T-helper 22 cell (primary cell): ENCODE results near the gene ATP23.

Experiments used
- DNase-seq: peaks from one replicate; pipeline ENCODE4 v3.0.0-alpha.2; 2020; ENCODE audit warnings: low read depth

The ATP23 gene

GRCh38 chr12:57909056-57909455 lies 32.3 kb upstream of the ATP23 start:
- DNase-seq: no peak

GRCh38 chr12:57909611-57910010 lies 31.8 kb upstream of the ATP23 start:
- no peak for DNase-seq

- DNase-seq: no peak
These were observed 23.2 kb upstream of the ATP23 start for GRCh38 chr12:57918147-57918546.

GRCh38 chr12:57927086-57927485 lies 14.3 kb upstream of the ATP23 start:
- DNase-seq: no peak

- DNase-seq: no peak
These were observed 12.1 kb upstream of the ATP23 start for GRCh38 chr12:57929092-57929830.

- DNase-seq: no peak
These were observed 6.5 kb upstream of the ATP23 start for GRCh38 chr12:57934819-57935218.

- no peak for DNase-seq
These were observed 6.0 kb upstream of the ATP23 start for GRCh38 chr12:57935331-57935730.

- peak; percentile 92 for DNase-seq
These were observed 5.4 kb upstream of the ATP23 start for GRCh38 chr12:57935839-57936512.

- DNase-seq: no peak
These were observed 4.9 kb upstream of the ATP23 start for GRCh38 chr12:57936513-57936883.

GRCh38 chr12:57939291-57939690 lies 2.1 kb upstream of the ATP23 start:
- no peak for DNase-seq

- no peak for DNase-seq
These were observed 1.1 kb upstream of the ATP23 start for GRCh38 chr12:57940052-57940914.

- DNase-seq: no peak
These were observed 527 bp upstream of the ATP23 start for GRCh38 chr12:57940915-57941164.

GRCh38 chr12:57943438-57944080 lies 2.2 kb downstream of the ATP23 start:
- no peak for DNase-seq

GRCh38 chr12:57944313-57945023 lies 3.1 kb downstream of the ATP23 start:
- DNase-seq: no peak

GRCh38 chr12:57952766-57953165 lies 11.4 kb downstream of the ATP23 start:
- DNase-seq: no peak

- DNase-seq: no peak
These were observed 13.4 kb downstream of the ATP23 start for GRCh38 chr12:57954768-57955167.

- no peak for DNase-seq
These were observed 16.8 kb downstream of the ATP23 start for GRCh38 chr12:57958061-57958657.

GRCh38 chr12:57964421-57964820 lies 23.1 kb downstream of the ATP23 start:
- DNase-seq: no peak

GRCh38 chr12:57965766-57966165 lies 24.4 kb downstream of the ATP23 start:
- no peak for DNase-seq

- no peak for DNase-seq
These were observed 25.2 kb downstream of the ATP23 start for GRCh38 chr12:57966536-57966935.

GRCh38 chr12:57983146-57983857 lies 41.9 kb downstream of the ATP23 start:
- DNase-seq: no peak
